BE2C (cell line): ENCODE results near the gene STC2.

Experiments
- DNase-seq: peaks from one replicate; pipeline ENCODE4 v3.0.0-alpha.2; 2020
- H3K27me3 ChIP-seq: fragments of 250-450 bp; sonication (Bioruptor Pico); 2 replicates; pipeline ENCODE4 v1.5.1; 2020; ENCODE audit warnings: mild to moderate bottlenecking
- H3K36me3 ChIP-seq: fragments of 250-450 bp; sonication (Bioruptor Pico); 2 replicates; pipeline ENCODE4 v1.5.1; 2020; ENCODE audit warnings: mild to moderate bottlenecking
- H3K4me1 ChIP-seq: fragments of 250-450 bp; sonication (Bioruptor Pico); 2 replicates; pipeline ENCODE4 v1.5.1; 2020
- H3K4me3 ChIP-seq: 2 replicates; pipeline ENCODE4 v1.5.1; 2011; ENCODE audit warnings: low read depth, low read length
- H3K9me3 ChIP-seq: fragments of 250-450 bp; sonication (Bioruptor Pico); 2 replicates; pipeline ENCODE4 v1.5.1; 2020
- TF ChIP-seq, protein P1 (sequence below): IDR thresholded peaks from 2 replicates; pipeline ENCODE4 v1.5.1; 2012; ENCODE audit warnings: mild to moderate bottlenecking, low read depth, low read length

The STC2 gene

DNA sequence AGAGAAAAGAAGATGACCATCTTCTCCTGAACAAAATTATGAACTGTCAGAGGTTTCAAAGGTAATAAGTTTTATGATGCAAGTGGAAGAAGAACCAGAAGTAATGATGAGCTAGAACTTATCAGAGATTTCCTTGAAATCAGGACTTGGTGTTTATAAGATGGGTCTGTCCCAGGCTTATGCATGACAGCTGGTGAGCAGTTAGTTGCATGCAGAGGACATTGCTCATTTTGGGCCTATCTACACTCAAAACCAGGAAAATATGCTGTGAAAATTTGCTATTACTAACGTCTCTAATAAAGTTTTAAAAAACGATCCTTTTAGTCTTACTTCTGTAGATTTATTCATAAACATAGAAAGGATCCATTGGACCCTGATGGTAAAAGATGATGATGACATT is 6.6 kb upstream of the STC2 start:
- Histone ChIP-seq H3K4me1 (peaks cover 3% of the 10 kb centered on the region; the same call in 1 of the 2 replicates), H3K4me3 (no peak overlapping the region), H3K36me3 (no peaks in the 10 kb centered on the region), H3K27me3 (no peaks in the 10 kb centered on the region), H3K9me3 (no peaks in the 10 kb centered on the region)
- TF ChIP-seq, protein P1, sequence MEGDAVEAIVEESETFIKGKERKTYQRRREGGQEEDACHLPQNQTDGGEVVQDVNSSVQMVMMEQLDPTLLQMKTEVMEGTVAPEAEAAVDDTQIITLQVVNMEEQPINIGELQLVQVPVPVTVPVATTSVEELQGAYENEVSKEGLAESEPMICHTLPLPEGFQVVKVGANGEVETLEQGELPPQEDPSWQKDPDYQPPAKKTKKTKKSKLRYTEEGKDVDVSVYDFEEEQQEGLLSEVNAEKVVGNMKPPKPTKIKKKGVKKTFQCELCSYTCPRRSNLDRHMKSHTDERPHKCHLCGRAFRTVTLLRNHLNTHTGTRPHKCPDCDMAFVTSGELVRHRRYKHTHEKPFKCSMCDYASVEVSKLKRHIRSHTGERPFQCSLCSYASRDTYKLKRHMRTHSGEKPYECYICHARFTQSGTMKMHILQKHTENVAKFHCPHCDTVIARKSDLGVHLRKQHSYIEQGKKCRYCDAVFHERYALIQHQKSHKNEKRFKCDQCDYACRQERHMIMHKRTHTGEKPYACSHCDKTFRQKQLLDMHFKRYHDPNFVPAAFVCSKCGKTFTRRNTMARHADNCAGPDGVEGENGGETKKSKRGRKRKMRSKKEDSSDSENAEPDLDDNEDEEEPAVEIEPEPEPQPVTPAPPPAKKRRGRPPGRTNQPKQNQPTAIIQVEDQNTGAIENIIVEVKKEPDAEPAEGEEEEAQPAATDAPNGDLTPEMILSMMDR, result no peak
- no peak for DNase-seq

DNA sequence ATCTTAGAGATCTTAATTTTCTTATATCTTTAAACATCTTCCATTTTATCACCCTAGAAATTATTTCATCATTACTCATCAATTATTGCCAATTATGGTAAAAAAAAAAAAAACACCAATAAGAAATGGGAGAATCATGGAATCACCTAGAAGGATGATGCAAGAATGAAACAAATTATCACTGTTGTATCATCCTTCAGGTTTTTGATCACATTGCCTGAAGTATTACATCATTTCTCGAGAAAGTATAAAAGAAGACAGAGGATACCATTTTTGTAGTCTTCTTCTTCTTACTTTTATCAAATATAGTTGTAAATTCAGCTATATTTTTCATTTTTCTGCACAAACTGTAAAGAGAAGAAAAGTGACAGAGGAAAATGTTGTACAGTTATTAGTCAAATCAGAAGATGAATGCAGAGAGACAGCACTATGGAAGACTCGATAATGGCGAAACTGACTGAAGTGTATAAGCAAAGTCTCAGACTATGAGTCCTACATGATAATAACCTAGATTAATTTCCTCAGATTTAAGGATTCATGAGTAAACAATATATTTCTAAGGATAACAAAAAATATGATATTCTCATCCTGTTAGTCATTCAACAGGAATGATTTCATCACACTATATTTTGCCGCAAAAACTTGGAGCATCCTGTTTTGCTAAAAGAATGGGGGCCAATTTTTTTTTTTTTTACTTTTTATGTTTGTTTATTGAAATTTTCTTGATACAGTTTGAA is 5.9 kb upstream of the STC2 start:
- Histone ChIP-seq H3K36me3 (no peaks in the 10 kb centered on the region), H3K27me3 (0 out of 2 replicates have a peak, but pooled peaks cover under 1% of the 10 kb centered on the region), H3K4me1 (peaks cover 3% of the 10 kb centered on the region; the same call in 1 of the 2 replicates), H3K9me3 (no peaks in the 10 kb centered on the region), H3K4me3 (no peak overlapping the region)
- no peak for DNase-seq
- TF ChIP-seq, protein P1, result no peak

DNA sequence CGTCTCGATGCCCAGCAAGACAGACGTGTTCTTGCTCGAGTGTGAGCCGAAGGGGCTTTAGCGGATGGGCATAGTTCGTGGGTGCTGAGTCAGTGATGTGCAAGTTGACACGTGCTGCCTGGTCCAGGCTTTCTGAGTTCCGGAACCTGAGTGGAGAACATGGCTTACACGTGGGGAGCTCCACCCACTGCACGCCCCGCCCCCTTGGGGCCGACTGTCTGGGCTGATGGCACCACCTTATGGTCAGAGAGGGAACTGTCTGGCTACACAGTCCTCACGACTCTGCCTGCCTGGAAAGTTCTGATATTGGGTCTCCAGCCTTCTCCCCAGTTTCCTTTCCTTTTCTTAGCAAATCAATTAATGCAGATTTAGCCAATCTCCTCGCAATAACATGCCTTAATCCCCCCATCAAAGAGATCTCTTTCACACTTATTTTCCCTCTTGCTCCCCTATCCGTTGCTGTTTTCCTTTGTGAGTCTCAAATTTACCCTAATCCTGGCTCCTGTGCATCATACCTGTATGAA is 3.8 kb upstream of the STC2 start:
- TF ChIP-seq, protein P1, result peak; percentile 99
- DNase-seq, result peak; percentile 93

GRCh38 chr5:173331287-173331686 is 3.1 kb upstream of the STC2 start:
- no peak overlapping the region for H3K4me3 ChIP-seq
- no peaks in the 10 kb centered on the region for H3K36me3 ChIP-seq
- peaks cover 3% of the 10 kb centered on the region; the same call in 1 of the 2 replicates for H3K4me1 ChIP-seq
- peaks cover 22% of the 10 kb centered on the region for H3K27me3 ChIP-seq
- no peak for DNase-seq
- TF ChIP-seq, protein P1, result no peak
- H3K9me3 ChIP-seq, result no peaks in the 10 kb centered on the region

More for the DNA sequence above, 3.8 kb upstream of the STC2 start:
- Histone ChIP-seq H3K36me3 (no peaks in the 10 kb centered on the region), H3K27me3 (peaks cover 18% of the 10 kb centered on the region), H3K4me3 (no peak overlapping the region), H3K4me1 (peaks cover 3% of the 10 kb centered on the region; the same call in 1 of the 2 replicates), H3K9me3 (no peaks in the 10 kb centered on the region)

DNA sequence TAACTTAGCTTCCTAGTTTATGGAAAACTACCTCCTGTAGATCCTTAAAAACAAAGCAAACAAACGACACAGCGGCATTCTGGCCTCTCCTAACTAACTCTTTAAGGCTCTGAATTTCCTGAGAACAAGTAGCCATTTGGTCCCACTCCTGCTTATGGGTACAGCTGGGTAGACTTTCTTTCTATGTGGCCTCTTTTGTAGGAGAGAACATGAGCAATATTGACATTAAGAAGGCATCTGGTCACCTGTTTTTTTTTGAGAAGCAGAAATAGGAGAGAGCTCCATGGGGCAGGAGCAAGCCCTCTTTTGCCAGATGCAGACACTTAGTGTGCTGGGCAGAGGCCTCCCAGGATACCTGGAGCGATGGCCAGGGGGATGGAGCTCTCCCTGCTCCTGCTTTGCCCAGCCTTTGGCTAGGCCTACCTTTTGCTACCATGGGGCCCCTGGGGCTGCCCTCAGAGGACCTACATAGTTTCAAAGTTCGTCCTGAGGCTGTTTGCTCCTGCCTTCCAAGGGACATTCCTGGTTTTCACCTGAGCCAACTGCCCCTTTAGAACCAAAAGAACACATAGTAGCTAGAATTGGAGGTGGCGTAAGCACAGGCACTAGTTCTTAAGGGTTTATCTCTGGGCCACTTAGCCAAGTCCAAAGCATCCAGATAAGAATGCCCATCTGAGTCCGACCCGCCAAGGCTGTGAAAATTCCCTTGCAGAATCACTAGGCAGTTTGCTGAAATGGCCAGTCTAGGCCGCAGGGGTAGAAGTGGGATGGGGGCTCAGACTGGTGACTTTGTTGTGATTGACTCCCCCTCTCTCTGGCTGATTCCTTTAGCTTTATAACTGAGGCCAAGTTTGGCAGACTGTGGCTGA is 2.4 kb upstream of the STC2 start:
- peaks cover 4% of the 10 kb centered on the region for H3K4me1 ChIP-seq
- H3K27me3 ChIP-seq, result peaks cover 22% of the 10 kb centered on the region
- H3K9me3 ChIP-seq, result no peaks in the 10 kb centered on the region
- TF ChIP-seq, protein P1, result no peak
- H3K36me3 ChIP-seq, result peaks cover under 1% of the 10 kb centered on the region
- DNase-seq, result no peak
- H3K4me3 ChIP-seq, result peak overlapping the region; percentile 76
